Astrocyte of the hippocampus (primary cell): ENCODE results near the gene FABP1.

Source experiments
- DNase-seq: peaks from one replicate; pipeline ENCODE4 v3.0.0; 2011; ENCODE audit warnings: low read depth, low spot score

FABP1 gene

GRCh38 chr2:88137833-88138232 is 10.0 kb upstream of the FABP1 start:
- no peak for DNase-seq

GRCh38 chr2:88136817-88137216 is 9.0 kb upstream of the FABP1 start:
- DNase-seq, result no peak

GRCh38 chr2:88133875-88134274 is 6.0 kb upstream of the FABP1 start:
- no peak for DNase-seq

GRCh38 chr2:88131999-88132368 is 4.1 kb upstream of the FABP1 start:
- DNase-seq, result no peak

- DNase-seq, result no peak
Observed at GRCh38 chr2:88131201-88131998, 3.5 kb upstream of the FABP1 start.

- no peak for DNase-seq
Observed at GRCh38 chr2:88129313-88129959, 1.6 kb upstream of the FABP1 start.

- DNase-seq, result no peak
Observed at GRCh38 chr2:88128654-88129312, 921 bp upstream of the FABP1 start.

GRCh38 chr2:88127638-88127887 is 299 bp downstream of the FABP1 start:
- no peak for DNase-seq

GRCh38 chr2:88126772-88127637 is 857 bp downstream of the FABP1 start:
- DNase-seq, result no peak

GRCh38 chr2:88125924-88126771 is 1.7 kb downstream of the FABP1 start:
- no peak for DNase-seq

- DNase-seq, result no peak
Observed at GRCh38 chr2:88125344-88125923, 2.4 kb downstream of the FABP1 start.

GRCh38 chr2:88123975-88124917 is 3.6 kb downstream of the FABP1 start:
- no peak for DNase-seq

GRCh38 chr2:88123164-88123974 is 4.5 kb downstream of the FABP1 start:
- no peak for DNase-seq

GRCh38 chr2:88122141-88122884 is 5.5 kb downstream of the FABP1 start:
- DNase-seq, result no peak

GRCh38 chr2:88121678-88122077 is 6.2 kb downstream of the FABP1 start:
- DNase-seq, result no peak

- DNase-seq, result no peak
Observed at GRCh38 chr2:88117973-88118372, 9.9 kb downstream of the FABP1 start.

- no peak for DNase-seq
Observed at GRCh38 chr2:88116669-88117432, 11.0 kb downstream of the FABP1 start.
